ENCODE results near the gene ICAM4. TPM values are rescaled to one million over a fixed set of nuclear protein-coding genes. Genes with fewer than 3 reads are reported as not detected.

The ICAM4 gene, protein sequence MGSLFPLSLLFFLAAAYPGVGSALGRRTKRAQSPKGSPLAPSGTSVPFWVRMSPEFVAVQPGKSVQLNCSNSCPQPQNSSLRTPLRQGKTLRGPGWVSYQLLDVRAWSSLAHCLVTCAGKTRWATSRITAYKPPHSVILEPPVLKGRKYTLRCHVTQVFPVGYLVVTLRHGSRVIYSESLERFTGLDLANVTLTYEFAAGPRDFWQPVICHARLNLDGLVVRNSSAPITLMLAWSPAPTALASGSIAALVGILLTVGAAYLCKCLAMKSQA
- total RNA-seq = 0.10 and 0.50 TPM in 2 replicates

DNA sequence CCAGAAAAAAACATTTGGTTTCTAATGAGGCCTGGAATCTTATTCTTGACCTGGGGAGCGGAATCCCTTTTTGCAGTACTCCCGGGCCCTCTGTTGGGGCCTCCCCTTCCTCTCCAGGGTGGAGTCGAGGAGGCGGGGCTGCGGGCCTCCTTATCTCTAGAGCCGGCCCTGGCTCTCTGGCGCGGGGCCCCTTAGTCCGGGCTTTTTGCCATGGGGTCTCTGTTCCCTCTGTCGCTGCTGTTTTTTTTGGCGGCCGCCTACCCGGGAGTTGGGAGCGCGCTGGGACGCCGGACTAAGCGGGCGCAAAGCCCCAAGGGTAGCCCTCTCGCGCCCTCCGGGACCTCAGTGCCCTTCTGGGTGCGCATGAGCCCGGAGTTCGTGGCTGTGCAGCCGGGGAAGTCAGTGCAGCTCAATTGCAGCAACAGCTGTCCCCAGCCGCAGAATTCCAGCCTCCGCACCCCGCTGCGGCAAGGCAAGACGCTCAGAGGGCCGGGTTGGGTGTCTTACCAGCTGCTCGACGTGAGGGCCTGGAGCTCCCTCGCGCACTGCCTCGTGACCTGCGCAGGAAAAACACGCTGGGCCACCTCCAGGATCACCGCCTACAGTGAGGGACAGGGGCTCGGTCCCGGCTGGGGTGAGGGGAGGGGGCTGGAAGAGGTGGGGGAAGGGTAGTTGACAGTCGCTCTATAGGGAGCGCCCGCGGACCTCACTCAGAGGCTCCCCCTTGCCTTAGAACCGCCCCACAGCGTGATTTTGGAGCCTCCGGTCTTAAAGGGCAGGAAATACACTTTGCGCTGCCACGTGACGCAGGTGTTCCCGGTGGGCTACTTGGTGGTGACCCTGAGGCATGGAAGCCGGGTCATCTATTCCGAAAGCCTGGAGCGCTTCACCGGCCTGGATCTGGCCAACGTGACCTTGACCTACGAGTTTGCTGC lies at the start of gene ICAM4:
Gene ICAM4, plus strand, starts transcription at position 153 of the 935 bp plus-strand sequence. Its CDS starts 58 bp downstream, at position 211.

DNA sequence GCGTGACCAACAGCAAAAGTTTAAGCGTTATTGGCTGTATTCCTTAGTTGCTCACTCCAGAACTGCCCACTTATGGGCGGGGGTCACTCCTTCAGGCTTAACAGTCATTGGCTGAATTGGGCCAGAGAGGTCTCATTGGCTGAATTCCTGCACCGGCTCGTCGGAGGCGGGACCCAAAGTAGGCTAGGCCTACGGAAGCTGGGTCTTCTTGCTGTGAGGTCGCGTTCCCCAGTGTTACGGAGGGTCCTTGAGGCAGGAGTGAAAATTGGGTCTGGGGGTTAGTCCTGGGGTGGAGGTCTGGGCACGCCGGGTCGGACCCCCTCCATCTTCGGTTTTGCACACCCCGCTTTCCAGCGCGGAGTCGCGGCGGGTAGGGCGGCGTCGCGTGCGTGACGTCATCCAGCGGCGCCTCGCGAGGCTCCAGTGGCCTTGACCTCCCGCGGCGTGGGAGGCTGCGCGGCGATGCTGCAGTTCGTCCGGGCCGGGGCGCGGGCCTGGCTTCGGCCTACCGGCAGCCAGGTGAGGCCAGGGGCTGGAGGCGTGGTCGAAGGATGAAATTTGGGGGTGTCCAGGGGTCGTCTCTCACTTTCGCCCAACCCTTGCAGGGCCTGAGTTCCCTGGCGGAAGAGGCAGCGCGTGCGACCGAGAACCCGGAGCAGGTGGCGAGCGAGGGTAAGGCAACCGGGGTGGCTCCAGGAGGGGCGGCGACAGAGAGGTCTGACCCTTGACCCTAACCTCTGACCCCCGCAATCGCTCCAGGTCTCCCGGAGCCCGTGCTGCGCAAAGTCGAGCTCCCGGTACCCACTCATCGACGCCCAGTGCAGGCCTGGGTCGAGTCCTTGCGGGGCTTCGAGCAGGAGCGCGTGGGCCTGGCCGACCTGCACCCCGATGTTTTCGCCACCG lies 34.7 kb upstream of the ICAM4 start, which contains the start of gene MRPL4:
Gene MRPL4, plus strand, starts transcription at position 423 of the 903 bp plus-strand sequence. Its CDS starts 40 bp downstream, at position 463.

DNA sequence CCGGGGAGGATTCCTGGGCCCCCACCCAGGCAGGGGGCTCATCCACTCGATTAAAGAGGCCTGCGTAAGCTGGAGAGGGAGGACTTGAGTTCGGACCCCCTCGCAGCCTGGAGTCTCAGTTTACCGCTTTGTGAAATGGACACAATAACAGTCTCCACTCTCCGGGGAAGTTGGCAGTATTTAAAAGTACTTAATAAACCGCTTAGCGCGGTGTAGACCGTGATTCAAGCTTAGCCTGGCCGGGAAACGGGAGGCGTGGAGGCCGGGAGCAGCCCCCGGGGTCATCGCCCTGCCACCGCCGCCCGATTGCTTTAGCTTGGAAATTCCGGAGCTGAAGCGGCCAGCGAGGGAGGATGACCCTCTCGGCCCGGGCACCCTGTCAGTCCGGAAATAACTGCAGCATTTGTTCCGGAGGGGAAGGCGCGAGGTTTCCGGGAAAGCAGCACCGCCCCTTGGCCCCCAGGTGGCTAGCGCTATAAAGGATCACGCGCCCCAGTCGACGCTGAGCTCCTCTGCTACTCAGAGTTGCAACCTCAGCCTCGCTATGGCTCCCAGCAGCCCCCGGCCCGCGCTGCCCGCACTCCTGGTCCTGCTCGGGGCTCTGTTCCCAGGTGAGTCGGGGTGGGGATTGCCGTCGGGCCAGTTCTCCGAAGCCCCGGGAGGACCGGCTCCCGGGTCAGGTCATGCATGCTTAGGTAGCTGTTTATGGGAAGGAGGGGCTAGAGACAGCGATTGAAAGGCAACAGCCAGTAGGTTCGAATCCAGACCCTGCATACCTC lies 15.9 kb upstream of the ICAM4 start, which contains the start of gene ICAM1:
Gene ICAM1, plus strand, starts transcription at position 505 of the 779 bp plus-strand sequence. Its CDS starts 40 bp downstream, at position 545.

DNA sequence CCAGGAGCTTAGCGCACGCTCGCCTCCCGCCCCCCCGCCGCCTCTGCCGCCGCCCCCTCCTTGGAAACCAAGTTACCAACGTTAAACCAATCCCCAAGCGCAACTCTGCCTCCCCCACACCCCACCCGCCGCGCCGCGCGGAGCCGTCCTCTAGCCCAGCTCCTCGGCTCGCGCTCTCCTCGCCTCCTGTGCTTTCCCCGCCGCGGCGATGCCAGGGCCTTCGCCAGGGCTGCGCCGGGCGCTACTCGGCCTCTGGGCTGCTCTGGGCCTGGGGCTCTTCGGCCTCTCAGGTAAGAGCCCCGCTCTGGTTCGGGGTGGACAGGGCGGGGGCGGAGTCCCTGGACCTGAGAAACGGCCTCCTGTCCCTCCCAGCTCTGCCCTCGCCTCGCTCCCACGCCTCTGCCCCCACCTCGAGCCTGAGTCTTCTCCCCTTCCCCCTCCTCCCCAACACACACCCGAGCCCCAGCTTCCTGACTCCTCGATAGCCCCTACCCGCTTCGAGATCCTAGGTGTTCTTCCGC lies 3.1 kb downstream of the ICAM4 start, which contains the start of gene ICAM5:
Gene ICAM5, plus strand, starts transcription at position 117 of the 521 bp plus-strand sequence. Its CDS starts 92 bp downstream, at position 209.

DNA sequence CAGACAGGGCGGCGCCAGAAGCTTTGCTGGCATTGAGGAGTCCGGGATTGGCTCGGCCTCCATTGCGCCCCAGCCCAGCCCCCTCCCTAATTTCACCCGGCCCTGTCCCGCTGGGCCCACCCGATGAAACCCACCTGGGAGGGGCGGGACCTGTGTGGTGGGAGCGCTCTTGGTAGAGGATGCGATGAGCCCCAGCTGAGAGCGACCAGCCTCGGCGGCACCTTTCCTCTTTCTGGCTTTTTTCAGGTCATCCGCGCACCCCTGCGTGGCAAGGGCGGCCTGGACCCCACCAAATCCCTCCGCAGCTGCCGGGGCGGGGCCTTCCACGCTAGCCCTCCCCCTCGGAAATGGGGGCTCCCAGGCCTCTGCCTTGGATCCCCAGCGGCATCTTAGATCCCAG lies 22.7 kb downstream of the ICAM4 start, which contains the start of gene ZGLP1:
Gene ZGLP1, minus strand, starts transcription at position 393 of the 400 bp plus-strand sequence.

DNA sequence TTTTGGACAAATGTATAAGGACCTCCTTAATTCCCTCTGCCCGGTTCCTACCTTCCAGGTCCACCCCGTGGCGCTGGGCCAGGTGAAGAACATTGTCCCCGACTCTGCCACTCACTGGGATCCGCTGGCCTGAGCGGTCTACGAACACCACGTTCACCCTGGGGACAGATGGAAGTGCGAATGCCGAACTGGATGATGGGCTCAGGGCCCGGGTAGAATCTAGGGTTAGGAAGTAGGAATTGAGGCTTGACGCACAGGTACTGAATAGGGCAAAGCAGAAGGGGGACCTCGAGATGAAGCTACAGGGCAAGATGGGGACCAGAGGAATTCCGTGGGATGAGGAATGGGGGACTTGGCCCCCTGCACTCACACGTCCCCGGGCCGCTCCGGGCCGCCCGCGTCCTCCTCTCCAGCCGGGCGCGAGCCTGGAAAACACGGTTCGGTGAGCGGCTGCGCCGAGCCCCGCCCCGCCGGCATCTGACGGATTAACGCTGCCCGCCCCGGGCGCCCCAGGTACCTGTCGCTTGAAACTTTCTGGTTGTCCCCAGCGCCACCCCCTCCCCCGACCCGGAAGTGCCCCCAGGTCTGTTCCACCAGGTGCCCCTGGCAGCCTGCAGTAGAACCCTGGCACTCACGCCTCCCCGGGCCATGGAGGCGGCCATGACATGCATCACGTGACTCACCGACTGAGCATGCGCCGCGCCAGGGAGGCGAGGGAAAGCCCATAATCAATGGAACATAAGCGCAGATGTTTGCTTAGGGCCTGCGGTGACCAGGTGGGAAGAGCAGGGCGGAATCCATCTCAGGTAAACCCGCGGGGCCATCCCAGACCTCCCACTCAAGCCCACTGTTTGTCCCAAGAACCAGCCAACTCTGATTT lies 28.8 kb downstream of the ICAM4 start, which contains the start of gene FDX2:
Gene FDX2, minus strand, starts transcription at position 681 of the 880 bp plus-strand sequence. Its CDS starts 19 bp downstream, at position 662.

DNA sequence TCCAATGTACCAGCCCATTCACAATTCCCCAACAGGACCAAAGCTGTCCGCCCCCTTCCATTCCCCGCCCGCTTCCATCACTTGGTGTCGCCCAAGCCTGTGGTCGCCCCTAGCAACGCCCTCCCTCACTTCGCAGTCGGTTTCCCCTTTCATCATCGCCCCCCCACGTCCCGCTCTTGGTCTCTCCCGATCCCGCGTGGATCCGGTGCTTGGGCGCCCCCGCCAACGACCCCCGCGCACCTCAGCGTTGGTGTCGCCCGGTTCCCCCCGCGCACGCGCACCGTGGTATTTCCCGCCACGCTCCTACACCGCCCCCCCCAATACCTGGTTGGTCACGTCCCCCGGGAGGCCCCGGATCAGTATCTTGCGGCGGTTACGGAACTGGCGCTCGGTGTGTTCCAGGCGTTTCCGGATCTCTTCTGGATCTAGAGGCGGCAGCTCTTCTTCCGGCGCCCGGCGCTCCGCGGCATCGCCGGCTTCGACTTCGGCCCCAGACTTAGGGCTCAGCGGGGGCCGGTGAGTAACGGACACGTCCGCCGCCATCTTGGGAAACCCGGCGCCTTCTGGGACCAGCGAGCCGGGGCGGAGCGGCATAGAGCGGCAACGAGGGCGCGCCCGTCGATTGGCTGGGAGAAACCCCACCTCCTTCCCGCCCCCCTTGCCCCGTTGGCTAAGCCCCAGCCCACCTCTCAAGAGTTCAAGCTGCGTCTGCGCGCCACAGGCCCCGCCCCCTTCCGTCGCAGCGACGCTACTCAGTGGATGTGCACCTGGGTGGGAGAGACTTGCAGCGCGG lies 46.4 kb downstream of the ICAM4 start, which contains the start of gene RAVER1:
Gene RAVER1, minus strand, starts transcription at position 565 of the 793 bp plus-strand sequence. Its CDS starts 22 bp downstream, at position 543.

Other genes with a start within 250 kb of the ICAM4 start
- 24.1 and 33.3 TPM in 2 replicates for gene SHFL, start 200.6 kb upstream of the ICAM4 start, total RNA-seq
- gene ANGPTL6, start 184.3 kb upstream of the ICAM4 start, total RNA-seq = 0.10 TPM in 1 of 2 replicates, not detected in the other
- gene PPAN, start 180.6 kb upstream of the ICAM4 start, total RNA-seq = 32.3 and 32.5 TPM in 2 replicates
- 5.3 and 6.8 TPM in 2 replicates for gene P2RY11, start 175.3 kb upstream of the ICAM4 start, total RNA-seq
- gene EIF3G, start 167.1 kb upstream of the ICAM4 start, total RNA-seq = 279 and 285 TPM in 2 replicates
- gene DNMT1, start 92.0 kb upstream of the ICAM4 start, total RNA-seq = 32.2 and 32.6 TPM in 2 replicates
- 26.8 and 33.8 TPM in 2 replicates for gene S1PR2, start 55.6 kb upstream of the ICAM4 start, total RNA-seq
- gene MRPL4, start 34.7 kb upstream of the ICAM4 start, total RNA-seq = 58.3 and 72.3 TPM in 2 replicates
- gene ICAM1, start 15.8 kb upstream of the ICAM4 start, total RNA-seq = 12.8 and 17.7 TPM in 2 replicates
- 0.56 and 1.3 TPM in 2 replicates for gene ICAM5, start 3.0 kb downstream of the ICAM4 start, total RNA-seq
- gene ZGLP1, start 22.9 kb downstream of the ICAM4 start, total RNA-seq = 0.25 and 3.2 TPM in 2 replicates
- 16.5 and 19.4 TPM in 2 replicates for gene FDX2, start 29.1 kb downstream of the ICAM4 start, total RNA-seq
- 31.8 and 49.8 TPM in 2 replicates for gene RAVER1, start 46.6 kb downstream of the ICAM4 start, total RNA-seq
- 3.7 and 6.0 TPM in 2 replicates for gene ICAM3, start 52.7 kb downstream of the ICAM4 start, total RNA-seq
- gene TYK2, start 93.6 kb downstream of the ICAM4 start, total RNA-seq = 39.3 and 45.8 TPM in 2 replicates
- 127 and 132 TPM in 2 replicates for gene CDC37, start 116.6 kb downstream of the ICAM4 start, total RNA-seq
- gene PDE4A, start 133.6 kb downstream of the ICAM4 start, total RNA-seq = 13.7 and 16.1 TPM in 2 replicates
- gene KEAP1, start 216.4 kb downstream of the ICAM4 start, total RNA-seq = 71.9 and 86.3 TPM in 2 replicates
- gene S1PR5, start 230.5 kb downstream of the ICAM4 start, total RNA-seq = not detected in 2 replicates